BJ (cell line): ENCODE data around the gene IGF2BP1. TPM values are rescaled to one million over a fixed set of nuclear protein-coding genes. Genes with fewer than 3 reads are reported as not detected.

ENCODE experiments used
- CTCF ChIA-PET: fragments of 350-600 bp; formaldehyde crosslinking; extraction: SDS; loops from one replicate; lab custom pipeline; 2021; ENCODE audit warnings: antibody characterized with exemption, inconsistent platforms; lab: Yijun Ruan, JAX
- POLR2A ChIA-PET: fragments of 300-600 bp; sonication (Branson Sonifier 250); formaldehyde crosslinking; extraction: SDS; loops from one replicate; lab custom pipeline; 2021; ENCODE audit warnings: antibody characterized with exemption; lab: Charles Lee
- DNase-seq: peaks from one replicate; pipeline ENCODE4 v3.0.0-alpha.2; 2011; ENCODE audit warnings: low read depth
- H3K27me3 ChIP-seq: 2 replicates; pipeline ENCODE4 v1.6.0; 2011; ENCODE audit warnings: low read length; ENCODE audit not compliant: control insufficient read depth, insufficient read depth
- H3K36me3 ChIP-seq: 2 replicates; pipeline ENCODE4 v1.5.1; 2011; ENCODE audit warnings: low read length; ENCODE audit not compliant: control insufficient read depth, insufficient read depth
- H3K4me3 ChIP-seq: 2 replicates; pipeline ENCODE4 v1.5.1; 2011; ENCODE audit warnings: low read depth, mild to moderate bottlenecking, control low read depth, low read length
- CTCF ChIP-seq: IDR thresholded peaks from 2 replicates; pipeline ENCODE4 v1.5.1; 2011; ENCODE audit warnings: low read depth, mild to moderate bottlenecking, control low read depth, inconsistent platforms, low read length, moderate library complexity; ENCODE audit not compliant: insufficient read depth
- polyA plus RNA-seq: library from polyadenylated mRNA; depleted of rRNA; stranded (reverse); fragments of >200 nt; gene quantifications from 2 replicates; pipeline ENCODE4 v1.2.3, GENCODE V29; 2011

The IGF2BP1 gene
- polyA plus RNA-seq, 1 experiment, result 5.3 TPM

GRCh38 chr17:48998587-48999440 is 1.6 kb downstream of the IGF2BP1 start:
- Histone ChIP-seq H3K36me3 (no peaks in the 10 kb centered on the region), H3K4me3 (peak overlapping the region; percentile 41), H3K27me3 (peaks cover 24% of the 10 kb centered on the region)
- POLR2A ChIA-PET, result interaction anchor here (0.7 kb wide), 1 partner anchor 194 kb away, joined by 3 read pairs; no protein-coding TSS in a partner anchor
- DNase-seq, result no peak
- CTCF ChIA-PET, result interaction anchor here (1.0 to 3.6 kb wide), 3 partner anchors 26 to 44 kb away, joined by 3 to 30 read pairs (median 3); no protein-coding TSS in a partner anchor
- no peak for TF ChIP-seq CTCF

- peak overlapping the region; percentile 4; the same call in 1 of the 2 replicates for H3K4me3 ChIP-seq
- no peaks in the 10 kb centered on the region for H3K36me3 ChIP-seq
- DNase-seq, result no peak
- ChIA-PET POLR2A (no interaction called here), CTCF (interaction anchor here (1.4 to 3.6 kb wide), 3 partner anchors 14 to 186 kb away, joined by 3 to 30 read pairs (median 3); no protein-coding TSS in a partner anchor)
- TF ChIP-seq CTCF, result no peak
- H3K27me3 ChIP-seq, result peaks cover 21% of the 10 kb centered on the region
Observed at GRCh38 chr17:49000943-49001342, 3.8 kb downstream of the IGF2BP1 start.

GRCh38 chr17:49001671-49002070 is 4.5 kb downstream of the IGF2BP1 start:
- POLR2A ChIA-PET, result no interaction called here
- peaks cover 19% of the 10 kb centered on the region for H3K27me3 ChIP-seq
- CTCF ChIA-PET, result interaction anchor here (1.4 kb wide), 1 partner anchor 13 kb away, joined by 3 read pairs; no protein-coding TSS in a partner anchor

GRCh38 chr17:49002331-49002730 is 5.1 kb downstream of the IGF2BP1 start:
- no peak for TF ChIP-seq CTCF
- POLR2A ChIA-PET, result no interaction called here
- H3K36me3 ChIP-seq, result no peaks in the 10 kb centered on the region
- CTCF ChIA-PET, result interaction anchor here (2.4 kb wide), 1 partner anchor 30 kb away, joined by 13 read pairs; no protein-coding TSS in a partner anchor
- H3K4me3 ChIP-seq, result no peak overlapping the region
- peaks cover 19% of the 10 kb centered on the region for H3K27me3 ChIP-seq
- no peak for DNase-seq

More at GRCh38 chr17:49001671-49002070, 4.5 kb downstream of the IGF2BP1 start:
- Histone ChIP-seq H3K4me3 (no peak overlapping the region), H3K36me3 (no peaks in the 10 kb centered on the region)
- no peak for TF ChIP-seq CTCF
- no peak for DNase-seq

GRCh38 chr17:49002766-49003165 is 5.6 kb downstream of the IGF2BP1 start:
- H3K27me3 ChIP-seq, result peaks cover 17% of the 10 kb centered on the region

More at GRCh38 chr17:49002766-49003165, 5.6 kb downstream of the IGF2BP1 start:
- no peak for TF ChIP-seq CTCF
- Histone ChIP-seq H3K36me3 (no peaks in the 10 kb centered on the region), H3K4me3 (no peak overlapping the region)
- POLR2A ChIA-PET, result no interaction called here
- DNase-seq, result no peak
- CTCF ChIA-PET, result interaction anchor here (1.6 to 2.4 kb wide), 2 partner anchors 29 to 48 kb away, joined by 4 to 13 read pairs; no protein-coding TSS in a partner anchor
